A549 (cell line): ENCODE measurements around the gene PKM. TPM values are rescaled to one million over a fixed set of nuclear protein-coding genes. Genes with fewer than 3 reads are reported as not detected.

Experiments used
- ATAC-seq, 2 experiments: fragments of 200-7000 bp in 1 of 2; fragments of >200 bp in 1 of 2; cut with Nextera tagmentation in 1 of 2; cut with Tn5 transposase in 1 of 2; 3 replicates each; pipeline versions ENCODE4 v1.8.0 to v1.9.1; 2018 to 2020; ENCODE audit warnings: mild to moderate bottlenecking in 1 of 2, moderate library complexity in 1 of 2
- CTCF ChIA-PET: fragments of 300-600 bp; sonication (Branson Sonifier 250); formaldehyde crosslinking; extraction: SDS; loops from one replicate; lab custom pipeline; 2021; ENCODE audit warnings: antibody characterized with exemption, inconsistent platforms; lab: Yijun Ruan, JAX
- POLR2A ChIA-PET: fragments of 350-600 bp; formaldehyde crosslinking; extraction: SDS; loops from one replicate; lab custom pipeline; 2021; ENCODE audit warnings: antibody characterized with exemption, inconsistent platforms; lab: Yijun Ruan, JAX
- DNase-seq, 2 experiments: peaks; one replicate each; pipeline versions ENCODE4 v3.0.0 to v3.0.0-alpha.2; 2011 to 2016; ENCODE audit warnings: low read depth in 1 of 2, low spot score in 1 of 2
- FAIRE-seq: peaks from 2 replicates; lab custom pipeline; 2011; peaks lifted over from hg19 to GRCh38; lab: Jason Lieb, UNC
- H3K27ac ChIP-seq, 2 experiments: fragments of >200 bp; sonication (Bioruptor Twin); formaldehyde crosslinking; 3 replicates each; pipeline ENCODE4 v1.5.1; 2016 to 2017
- H3K4me1 ChIP-seq: fragments of >200 bp; sonication (Bioruptor Twin); formaldehyde crosslinking; 3 replicates; pipeline ENCODE4 v1.6.1; 2016
- H3K4me2 ChIP-seq: fragments of >200 bp; sonication (Bioruptor Twin); formaldehyde crosslinking; 3 replicates; pipeline ENCODE4 v1.6.1; 2016
- H3K4me3 ChIP-seq: fragments of >200 bp; sonication (Bioruptor Twin); formaldehyde crosslinking; 3 replicates; pipeline ENCODE4 v1.5.1; 2016
- H3K9me3 ChIP-seq: fragments of >200 bp; sonication (Bioruptor Twin); formaldehyde crosslinking; 3 replicates; pipeline ENCODE4 v1.6.1; 2016
- CBX8 ChIP-seq: fragments of 200-600 bp; sonication (generic); IDR thresholded peaks from 2 replicates; pipeline ENCODE4 v1.6.1; 2016
- CEBPB ChIP-seq, 2 experiments: fragments of >200 bp in 1 of 2; sonication (Bioruptor Twin) in 1 of 2; formaldehyde crosslinking in 1 of 2; IDR thresholded peaks; 2 replicates each; pipeline ENCODE4 v1.6.1; 2012 to 2016
- CHD4 ChIP-seq: fragments of 200-600 bp; sonication (generic); IDR thresholded peaks from 2 replicates; pipeline ENCODE4 v1.6.1; 2016; ENCODE audit warnings: antibody characterized with exemption, mild to moderate bottlenecking, borderline replicate concordance
- EHF ChIP-seq: fragments of 250-450 bp; sonication (Bioruptor Pico); IDR thresholded peaks from 2 replicates; pipeline ENCODE4 v1.5.0; 2020; ENCODE audit warnings: mild to moderate bottlenecking
- EHMT2 ChIP-seq: fragments of 200-600 bp; sonication (generic); IDR thresholded peaks from 2 replicates; pipeline ENCODE4 v1.6.1; 2016; ENCODE audit warnings: antibody characterized with exemption, low read depth, mild to moderate bottlenecking, moderate library complexity
- ESRRA ChIP-seq: fragments of 150-350 bp; IDR thresholded peaks from 2 replicates; pipeline ENCODE4 v1.6.1; 2014; ENCODE audit warnings: mild to moderate bottlenecking, low read length, borderline replicate concordance
- FOXS1 ChIP-seq: fragments of 250-450 bp; sonication (Bioruptor Pico); IDR thresholded peaks from 2 replicates; pipeline ENCODE4 v1.5.0; 2020; ENCODE audit warnings: mild to moderate bottlenecking, moderate library complexity
- HDAC2 ChIP-seq: fragments of 200-600 bp; sonication (generic); IDR thresholded peaks from 2 replicates; pipeline ENCODE4 v1.6.1; 2016
- HOXB13 ChIP-seq: fragments of 250-450 bp; sonication (Bioruptor Pico); IDR thresholded peaks from 2 replicates; pipeline ENCODE4 v1.5.0; 2020; ENCODE audit warnings: low read depth, mild to moderate bottlenecking, moderate library complexity
- HOXB5 ChIP-seq: fragments of 250-450 bp; sonication (Bioruptor Pico); IDR thresholded peaks from 2 replicates; pipeline ENCODE4 v1.5.0; 2020; ENCODE audit warnings: mild to moderate bottlenecking, moderate library complexity
- JUN ChIP-seq, 2 experiments: fragments of >200 bp; sonication (Bioruptor Twin); formaldehyde crosslinking; IDR thresholded peaks; 2 replicates in 1 of 2; 3 replicates in 1 of 2; pipeline ENCODE4 v1.6.1; 2016 to 2017
- MAFK ChIP-seq: fragments of 450-650 bp; IDR thresholded peaks from 2 replicates; pipeline ENCODE4 v1.6.1; 2014; ENCODE audit not compliant: partially characterized antibody
- MYC ChIP-seq: IDR thresholded peaks from 2 replicates; pipeline ENCODE4 v1.6.1; 2012; ENCODE audit warnings: mild to moderate bottlenecking, inconsistent platforms, low read length, improper control_type of control experiment, borderline replicate concordance
- PHF8 ChIP-seq: fragments of 200-600 bp; sonication (generic); IDR thresholded peaks from 2 replicates; pipeline ENCODE4 v1.6.1; 2016; ENCODE audit warnings: low read depth, mild to moderate bottlenecking, antibody characterized with exemption, moderate library complexity, borderline replicate concordance
- RARB ChIP-seq: fragments of 250-450 bp; sonication (Bioruptor Pico); IDR thresholded peaks from 2 replicates; pipeline ENCODE4 v1.8.0; 2021; ENCODE audit warnings: mild to moderate bottlenecking, moderate library complexity
- RFX5 ChIP-seq: fragments of 450-650 bp; IDR thresholded peaks from 2 replicates; pipeline ENCODE4 v1.7.1; 2014; ENCODE audit warnings: antibody characterized with exemption, mild to moderate bottlenecking, moderate library complexity
- SMC3 ChIP-seq: fragments of >200 bp; sonication (Bioruptor Twin); formaldehyde crosslinking; IDR thresholded peaks from 3 replicates; pipeline ENCODE4 v1.6.1; 2018; ENCODE audit warnings: inconsistent platforms
- SREBF2 ChIP-seq: fragments of 450-650 bp; IDR thresholded peaks from 2 replicates; pipeline ENCODE4 v1.6.1; 2014; ENCODE audit warnings: mild to moderate bottlenecking, moderate library complexity
- TFCP2L1 ChIP-seq: fragments of 250-450 bp; sonication (Bioruptor Pico); IDR thresholded peaks from 2 replicates; pipeline ENCODE4 v1.5.0; 2021; ENCODE audit warnings: mild to moderate bottlenecking
- TP53 ChIP-seq: fragments of 250-450 bp; sonication (Bioruptor Pico); IDR thresholded peaks from 2 replicates; pipeline ENCODE4 v1.5.0; 2021; ENCODE audit warnings: mild to moderate bottlenecking, moderate library complexity
- ZNF302 ChIP-seq: fragments of 250-450 bp; sonication (Bioruptor Pico); IDR thresholded peaks from 2 replicates; pipeline ENCODE4 v1.9.0; 2021; ENCODE audit warnings: inconsistent platforms, mild to moderate bottlenecking, moderate library complexity
- WGBS: methylation state at CpG from one replicate; pipeline ENCODE4 v1.1.6; 2017; ENCODE audit errors: missing lambda C conversion rate; 5-methylcytosine and 5-hydroxymethylcytosine counted together
- polyA plus RNA-seq, 4 experiments: library from polyadenylated mRNA; depleted of rRNA in 3 of 4; stranded (reverse); fragments of >200 nt; fragmentation: RNase III in 1 of 4; extraction: RNeasy Plus Mini Kit Qiagen cat#74134 plus additional on column Dnase treatment in 1 of 4; gene quantifications; 2 replicates in 3 of 4; 3 replicates in 1 of 4; pipeline ENCODE4 v1.2.3, GENCODE V29; 2011 to 2017
- TF ChIP-seq, protein P1 (sequence below): IDR thresholded peaks from 2 replicates; pipeline ENCODE4 v1.6.1; 2012; ENCODE audit warnings: low read depth, borderline replicate concordance
- TF ChIP-seq, protein P2 (sequence below): fragments of >200 bp; sonication (Bioruptor Twin); formaldehyde crosslinking; IDR thresholded peaks from 3 replicates; pipeline ENCODE4 v1.5.1; 2016
- TF ChIP-seq, protein P3 (sequence below): fragments of 150-350 bp; IDR thresholded peaks from 2 replicates; pipeline ENCODE4 v1.6.1; 2014; ENCODE audit warnings: low read depth, mild to moderate bottlenecking, low read length

The PKM gene
- polyA plus RNA-seq, 2 of the 4 experiments (the other 2 are of a cell fraction): 3,443 to 3,848 TPM

DNA sequence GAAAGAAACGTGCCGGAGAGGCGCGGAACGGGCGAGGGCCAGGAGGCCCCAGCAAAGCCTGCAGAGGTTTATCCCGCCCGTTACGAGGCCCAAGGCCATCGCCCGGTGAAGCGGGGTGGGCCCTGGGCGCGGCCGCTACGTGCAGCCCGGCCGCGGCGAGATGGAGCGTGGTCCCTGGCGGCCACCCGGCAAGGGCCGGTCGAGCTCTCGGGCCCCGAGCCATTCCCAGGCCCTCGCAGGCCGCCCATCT, 1.1 kb downstream of the PKM start:
- Histone ChIP-seq H3K4me1 (peaks cover 53% of the 10 kb centered on the region), H3K4me3 (peak overlapping the region; percentile 91), H3K27ac (peak overlapping the region; percentile 97), H3K4me2 (peak overlapping the region; percentile 97), H3K9me3 (no peaks in the 10 kb centered on the region)
- POLR2A ChIA-PET: interaction anchor here (0.6 to 3.9 kb wide), 4 partner anchors 9 to 255 kb away, joined by 3 to 40 read pairs (median 31); partner anchors contain the start of gene GRAMD2A
- DNase-seq (no peak), ATAC-seq (no peak), FAIRE-seq (no peak)
- no peak for TF ChIP-seq SREBF2
- 0 out of 2 replicates have a peak, but pooled peaks have one; percentile 34 for TF ChIP-seq HOXB5 (CRISPR knock-in tag)
- 0 out of 2 replicates have a peak, but pooled peaks have one; percentile 16 for TF ChIP-seq TP53 (CRISPR knock-in tag)
- TF ChIP-seq FOXS1: no peak
- TF ChIP-seq JUN (IDR thresholded peaks at IDR 0.05): peak in 1 of 2 experiments; percentile 58; a peak in 1 of 5 replicates
- no peak for TF ChIP-seq RFX5
- CTCF ChIA-PET: interaction anchor here (0.7 to 31.1 kb wide), 7 partner anchors 9 to 429 kb away, joined by 3 to 644 read pairs (median 3); partner anchors contain the start of gene GRAMD2A
- under 1% methylated on average over 29 of the region's 29 CpGs for WGBS

DNA sequence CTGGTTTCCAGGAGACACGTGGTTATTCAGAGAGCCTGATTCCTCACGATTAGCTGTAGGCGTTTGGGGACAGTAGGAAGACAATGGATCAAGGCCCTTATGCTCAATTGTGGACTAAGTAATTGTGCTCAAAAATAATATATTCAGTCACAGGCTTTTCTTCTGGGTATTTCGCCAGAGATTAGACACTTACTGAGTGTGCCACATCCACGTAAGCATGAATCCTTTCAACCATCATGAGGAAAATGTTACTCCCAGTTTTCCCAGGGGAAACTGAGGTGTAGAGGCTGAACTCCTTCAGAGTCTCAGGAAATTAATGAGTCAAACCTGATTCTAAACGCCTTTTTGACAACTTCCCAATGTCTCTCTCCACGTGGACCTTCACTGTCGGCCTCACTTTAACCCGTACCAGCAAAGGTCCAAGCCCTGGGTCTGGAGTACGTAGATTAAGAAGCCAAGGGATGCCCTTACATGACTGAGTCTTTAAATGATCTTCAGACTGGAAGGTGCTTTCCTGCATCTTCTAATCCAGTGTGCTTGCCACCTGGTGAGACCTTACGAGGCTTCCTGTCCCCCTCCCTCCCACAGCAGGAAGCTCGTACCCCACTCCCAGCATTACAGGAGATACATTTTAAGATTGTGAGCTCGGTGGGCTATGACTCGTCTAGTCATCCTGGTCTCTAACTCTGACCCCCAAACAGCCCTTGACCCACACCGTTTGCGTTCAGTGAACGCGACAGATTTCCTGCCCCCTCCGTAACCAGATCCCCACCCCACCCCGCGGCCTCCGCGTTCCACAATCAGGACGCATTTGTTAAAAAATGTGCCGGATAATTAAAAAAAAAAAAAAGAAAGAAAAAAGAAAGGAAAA, 1.7 kb downstream of the PKM start:
- FAIRE-seq (no peak), DNase-seq (no peak), ATAC-seq (no peak)
- ChIA-PET CTCF (interaction anchor here (0.7 to 31.1 kb wide), 7 partner anchors 9 to 429 kb away, joined by 3 to 644 read pairs (median 11); partner anchors contain the start of gene GRAMD2A), POLR2A (interaction anchor here (0.6 to 3.9 kb wide), 5 partner anchors 8 to 256 kb away, joined by 3 to 40 read pairs (median 25); partner anchors contain the start of gene GRAMD2A)
- peaks cover 53% of the 10 kb centered on the region for H3K4me1 ChIP-seq
- peak overlapping the region; percentile 97 for H3K27ac ChIP-seq
- TF ChIP-seq ZNF302 (CRISPR knock-in tag) (no peak), TFCP2L1 (CRISPR knock-in tag) (no peak), SMC3 (no peak), RARB (CRISPR knock-in tag) (no peak), EHF (CRISPR knock-in tag) (no peak), HOXB13 (CRISPR knock-in tag) (no peak), HOXB5 (CRISPR knock-in tag) (no peak), MYC (no peak), CHD4 (no peak), EHMT2 (no peak), CEBPB (IDR thresholded peaks at IDR 0.05) (no peak), CBX8 (no peak), PHF8 (no peak), ESRRA (no peak; the same call in 1 of the 2 replicates), HDAC2 (no peak), MAFK (no peak)
- TF ChIP-seq, protein P1, sequence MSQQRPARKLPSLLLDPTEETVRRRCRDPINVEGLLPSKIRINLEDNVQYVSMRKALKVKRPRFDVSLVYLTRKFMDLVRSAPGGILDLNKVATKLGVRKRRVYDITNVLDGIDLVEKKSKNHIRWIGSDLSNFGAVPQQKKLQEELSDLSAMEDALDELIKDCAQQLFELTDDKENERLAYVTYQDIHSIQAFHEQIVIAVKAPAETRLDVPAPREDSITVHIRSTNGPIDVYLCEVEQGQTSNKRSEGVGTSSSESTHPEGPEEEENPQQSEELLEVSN: no peak
- TF ChIP-seq, protein P2, sequence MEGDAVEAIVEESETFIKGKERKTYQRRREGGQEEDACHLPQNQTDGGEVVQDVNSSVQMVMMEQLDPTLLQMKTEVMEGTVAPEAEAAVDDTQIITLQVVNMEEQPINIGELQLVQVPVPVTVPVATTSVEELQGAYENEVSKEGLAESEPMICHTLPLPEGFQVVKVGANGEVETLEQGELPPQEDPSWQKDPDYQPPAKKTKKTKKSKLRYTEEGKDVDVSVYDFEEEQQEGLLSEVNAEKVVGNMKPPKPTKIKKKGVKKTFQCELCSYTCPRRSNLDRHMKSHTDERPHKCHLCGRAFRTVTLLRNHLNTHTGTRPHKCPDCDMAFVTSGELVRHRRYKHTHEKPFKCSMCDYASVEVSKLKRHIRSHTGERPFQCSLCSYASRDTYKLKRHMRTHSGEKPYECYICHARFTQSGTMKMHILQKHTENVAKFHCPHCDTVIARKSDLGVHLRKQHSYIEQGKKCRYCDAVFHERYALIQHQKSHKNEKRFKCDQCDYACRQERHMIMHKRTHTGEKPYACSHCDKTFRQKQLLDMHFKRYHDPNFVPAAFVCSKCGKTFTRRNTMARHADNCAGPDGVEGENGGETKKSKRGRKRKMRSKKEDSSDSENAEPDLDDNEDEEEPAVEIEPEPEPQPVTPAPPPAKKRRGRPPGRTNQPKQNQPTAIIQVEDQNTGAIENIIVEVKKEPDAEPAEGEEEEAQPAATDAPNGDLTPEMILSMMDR: no peak
- TF ChIP-seq, protein P3, sequence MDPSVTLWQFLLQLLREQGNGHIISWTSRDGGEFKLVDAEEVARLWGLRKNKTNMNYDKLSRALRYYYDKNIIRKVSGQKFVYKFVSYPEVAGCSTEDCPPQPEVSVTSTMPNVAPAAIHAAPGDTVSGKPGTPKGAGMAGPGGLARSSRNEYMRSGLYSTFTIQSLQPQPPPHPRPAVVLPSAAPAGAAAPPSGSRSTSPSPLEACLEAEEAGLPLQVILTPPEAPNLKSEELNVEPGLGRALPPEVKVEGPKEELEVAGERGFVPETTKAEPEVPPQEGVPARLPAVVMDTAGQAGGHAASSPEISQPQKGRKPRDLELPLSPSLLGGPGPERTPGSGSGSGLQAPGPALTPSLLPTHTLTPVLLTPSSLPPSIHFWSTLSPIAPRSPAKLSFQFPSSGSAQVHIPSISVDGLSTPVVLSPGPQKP: no peak
- peak overlapping the region; percentile 91 for H3K4me3 ChIP-seq
- no peaks in the 10 kb centered on the region for H3K9me3 ChIP-seq
- peak overlapping the region; percentile 97 for H3K4me2 ChIP-seq
- 1% methylated on average over 25 of the region's 25 CpGs for WGBS
